NCI-H2029 (cell line): ENCODE data around the gene CHMP5.
A peak's percentile ranks its signal among the peaks of the same experiment; 100 is the strongest.

ENCODE experiments used
- DNase-seq: peaks from one replicate; lab custom pipeline; 2025; lab: John Stamatoyannopoulos, UW

The CHMP5 gene

DNA sequence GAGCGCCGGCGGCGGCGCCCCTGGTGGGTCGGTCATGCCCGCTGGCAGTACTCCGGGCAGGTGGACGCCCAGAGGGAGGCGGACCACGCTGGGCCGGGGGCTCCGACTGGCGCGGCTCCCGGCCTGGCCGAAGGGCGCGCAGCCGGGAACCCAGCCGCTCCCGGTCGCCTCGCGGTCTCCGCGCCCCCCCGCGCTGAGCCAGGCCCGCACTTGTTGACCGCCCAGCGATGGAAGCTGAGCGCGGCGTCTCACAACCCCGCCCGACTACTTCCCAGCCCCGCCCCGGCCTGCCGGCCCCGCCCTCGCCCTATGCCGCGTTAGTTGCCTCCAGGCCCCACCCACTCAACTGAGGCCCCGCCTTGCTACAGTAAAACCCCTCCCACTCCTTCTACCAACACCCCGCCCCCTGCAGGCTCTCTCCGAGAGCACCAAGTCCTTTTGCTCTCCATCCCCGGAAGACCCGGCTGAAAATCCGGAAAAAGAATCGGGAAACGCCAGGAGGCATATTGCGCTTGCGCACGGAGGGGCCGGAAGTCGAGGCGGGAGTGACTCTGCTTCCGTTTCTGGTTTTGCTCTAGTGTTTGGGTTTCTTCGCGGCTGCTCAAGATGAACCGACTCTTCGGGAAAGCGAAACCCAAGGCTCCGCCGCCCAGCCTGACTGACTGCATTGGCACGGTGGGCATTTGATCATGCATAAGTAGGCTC lies at the start of gene CHMP5, which contains the start of gene BAG1:
Gene CHMP5 (plus strand): TSS at position 577 of the 705 bp plus-strand sequence. CDS start 30 bp downstream, at position 607.
Gene BAG1 (minus strand): TSS at position 236 of the 705 bp plus-strand sequence.
- peak; percentile 99 for DNase-seq

GRCh38 chr9:33220681-33221567 lies 43.9 kb upstream of the CHMP5 start:
- DNase-seq: no peak

GRCh38 chr9:33221568-33221884 lies 43.3 kb upstream of the CHMP5 start:
- no peak for DNase-seq

GRCh38 chr9:33222031-33222430 lies 42.8 kb upstream of the CHMP5 start:
- DNase-seq: no peak

DNA sequence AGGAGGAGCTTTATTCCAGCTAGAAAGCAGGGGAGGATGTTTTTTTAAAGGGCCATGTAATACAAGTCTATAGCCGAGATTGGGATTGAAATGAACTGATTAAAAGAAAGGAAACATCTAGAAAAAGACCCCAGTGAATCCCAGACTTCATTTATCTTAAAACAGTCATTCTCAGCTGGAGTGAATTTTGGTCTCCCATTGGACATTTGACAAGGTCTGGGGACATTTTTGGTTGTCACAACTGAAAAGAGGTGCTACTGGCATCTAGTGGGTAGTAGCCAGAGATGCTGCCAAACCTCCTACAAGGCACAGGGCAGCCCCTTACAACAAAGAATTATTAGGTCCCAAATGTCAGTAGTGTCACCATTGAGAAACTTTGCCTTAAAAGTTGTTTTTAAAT lies 41.2 kb upstream of the CHMP5 start:
- no peak for DNase-seq

- peak; percentile 59 for DNase-seq
Measured at GRCh38 chr9:33225319-33226147, 39.3 kb upstream of the CHMP5 start.

DNA sequence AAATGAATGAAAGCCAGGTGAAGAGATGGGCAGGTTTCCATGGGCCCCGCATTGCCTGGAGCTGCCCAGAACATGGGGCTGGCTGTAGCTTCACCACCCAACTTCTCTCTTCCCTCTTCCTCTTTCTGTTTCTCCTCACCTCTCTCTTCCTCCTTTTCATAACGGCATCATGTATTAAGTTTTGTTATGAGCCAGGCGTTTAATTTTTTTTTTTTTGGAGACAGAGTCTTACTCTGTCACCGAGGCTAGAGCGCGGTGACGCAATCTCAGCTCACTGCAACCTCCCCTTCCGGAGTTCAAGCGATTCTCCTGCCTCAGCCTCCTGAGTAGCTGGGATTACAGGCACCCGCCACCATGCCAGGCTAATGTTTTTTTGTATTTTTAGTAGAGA lies 37.8 kb upstream of the CHMP5 start:
- DNase-seq: no peak

- DNase-seq: no peak
Measured at GRCh38 chr9:33227741-33228140, 37.1 kb upstream of the CHMP5 start.

DNA sequence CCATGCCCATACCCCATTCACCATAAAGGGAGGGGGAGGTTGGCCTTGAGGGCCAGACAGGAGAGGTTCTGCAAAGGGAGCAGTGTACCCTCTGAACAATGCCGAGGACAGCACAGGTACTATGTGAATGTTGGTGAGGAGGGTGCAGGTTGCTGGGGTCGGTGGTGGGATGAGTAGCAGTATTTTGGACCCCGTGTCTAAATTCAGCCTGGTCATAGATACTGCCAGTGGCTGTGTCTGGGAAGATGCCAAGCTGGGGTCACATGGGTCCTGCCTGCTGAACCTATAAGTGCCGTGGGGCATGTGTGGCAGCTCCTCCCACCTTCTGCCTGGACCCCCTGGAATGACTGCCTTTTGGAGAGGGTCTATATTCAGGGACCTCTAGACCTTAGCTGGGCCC lies 36.2 kb upstream of the CHMP5 start:
- no peak for DNase-seq

GRCh38 chr9:33229359-33230114 lies 35.3 kb upstream of the CHMP5 start:
- peak; percentile 96 for DNase-seq

- no peak for DNase-seq
Measured at GRCh38 chr9:33230756-33231622, 33.9 kb upstream of the CHMP5 start.

GRCh38 chr9:33231623-33231942 lies 33.3 kb upstream of the CHMP5 start:
- no peak for DNase-seq

- no peak for DNase-seq
Measured at GRCh38 chr9:33232815-33233214, 32.0 kb upstream of the CHMP5 start.

- DNase-seq: peak; percentile 94
Measured at GRCh38 chr9:33233626-33234342, 31.1 kb upstream of the CHMP5 start.

DNA sequence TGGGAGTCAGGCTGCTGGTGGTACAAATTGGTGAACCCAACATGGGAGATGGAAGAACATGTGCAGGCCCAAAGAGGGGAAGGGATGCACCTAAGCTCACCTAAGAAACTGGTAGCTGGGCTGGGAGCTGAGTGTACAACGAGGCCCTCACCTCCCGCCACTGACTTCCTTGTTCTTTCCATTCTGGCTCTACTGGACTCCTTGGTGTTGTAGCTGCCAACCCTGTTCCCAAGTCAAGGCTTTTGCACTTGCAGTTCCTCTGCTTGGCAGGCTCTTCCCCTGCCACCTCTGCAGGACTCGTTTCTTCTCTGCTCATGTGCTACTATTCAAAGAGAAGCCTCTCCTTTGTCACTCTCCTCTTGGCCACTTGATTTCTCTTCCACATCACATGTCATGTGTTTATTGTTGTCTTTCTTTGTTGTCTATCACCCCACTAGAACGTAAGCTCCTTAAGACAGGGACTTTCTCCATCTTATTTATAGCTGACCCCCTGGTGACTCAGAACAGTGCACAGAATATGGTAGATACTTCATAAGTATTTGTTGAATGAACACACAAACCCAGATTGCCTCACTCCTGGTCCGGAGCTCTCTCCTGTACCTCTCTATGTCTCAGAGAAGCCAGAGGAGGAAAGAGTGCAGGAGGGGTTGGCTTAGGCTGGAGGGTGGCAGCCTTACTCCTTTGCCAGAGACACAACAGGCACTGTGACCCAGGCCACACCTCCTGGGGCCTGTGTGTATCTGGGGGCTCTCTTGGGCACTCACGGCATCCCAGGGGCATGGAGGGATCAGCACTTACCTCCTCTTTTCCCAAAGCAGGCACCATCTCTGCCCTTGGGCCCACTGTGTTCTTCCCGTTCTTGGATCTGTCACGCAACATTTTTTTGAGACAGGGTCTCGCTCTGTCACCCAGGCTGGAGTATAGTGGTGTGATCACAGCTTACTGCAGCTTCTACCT lies 30.1 kb upstream of the CHMP5 start:
- DNase-seq: no peak

DNA sequence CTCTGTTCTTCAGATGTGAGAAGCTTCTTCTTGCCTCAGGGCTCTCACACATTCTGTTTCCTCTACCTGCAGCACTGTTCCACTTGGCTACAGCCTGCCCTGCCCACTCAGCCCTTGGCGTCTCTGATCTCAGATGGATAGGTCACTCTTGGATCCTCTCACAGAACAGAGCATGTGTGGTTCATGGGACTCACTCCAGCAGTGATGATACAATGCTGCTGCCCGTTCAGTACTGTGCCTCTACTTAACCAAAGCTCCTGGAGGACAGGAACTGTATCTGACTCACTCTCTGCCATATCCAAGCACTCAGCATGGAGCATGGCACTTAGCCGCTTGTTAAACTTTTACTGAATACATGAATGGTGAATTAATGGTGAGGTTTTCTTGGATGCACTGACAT lies 28.3 kb upstream of the CHMP5 start:
- DNase-seq: no peak

- DNase-seq: no peak
Measured at GRCh38 chr9:33239921-33240320, 24.9 kb upstream of the CHMP5 start, which contains the start of gene SPINK4. TSS of gene SPINK4 (plus strand) at chr9:33240167. CDS start at chr9:33240209, 42 bp downstream.

- no peak for DNase-seq
Measured at GRCh38 chr9:33241298-33241697, 23.6 kb upstream of the CHMP5 start.

- no peak for DNase-seq
Measured at GRCh38 chr9:33242609-33243134, 22.2 kb upstream of the CHMP5 start.
